ENCODE results near the gene CTNNBL1. TPM values are rescaled to one million over a fixed set of nuclear protein-coding genes. Genes with fewer than 3 reads are reported as not detected.

The CTNNBL1 gene
- total RNA-seq, 1 experiment from 2014 or later = 34.1 TPM

DNA sequence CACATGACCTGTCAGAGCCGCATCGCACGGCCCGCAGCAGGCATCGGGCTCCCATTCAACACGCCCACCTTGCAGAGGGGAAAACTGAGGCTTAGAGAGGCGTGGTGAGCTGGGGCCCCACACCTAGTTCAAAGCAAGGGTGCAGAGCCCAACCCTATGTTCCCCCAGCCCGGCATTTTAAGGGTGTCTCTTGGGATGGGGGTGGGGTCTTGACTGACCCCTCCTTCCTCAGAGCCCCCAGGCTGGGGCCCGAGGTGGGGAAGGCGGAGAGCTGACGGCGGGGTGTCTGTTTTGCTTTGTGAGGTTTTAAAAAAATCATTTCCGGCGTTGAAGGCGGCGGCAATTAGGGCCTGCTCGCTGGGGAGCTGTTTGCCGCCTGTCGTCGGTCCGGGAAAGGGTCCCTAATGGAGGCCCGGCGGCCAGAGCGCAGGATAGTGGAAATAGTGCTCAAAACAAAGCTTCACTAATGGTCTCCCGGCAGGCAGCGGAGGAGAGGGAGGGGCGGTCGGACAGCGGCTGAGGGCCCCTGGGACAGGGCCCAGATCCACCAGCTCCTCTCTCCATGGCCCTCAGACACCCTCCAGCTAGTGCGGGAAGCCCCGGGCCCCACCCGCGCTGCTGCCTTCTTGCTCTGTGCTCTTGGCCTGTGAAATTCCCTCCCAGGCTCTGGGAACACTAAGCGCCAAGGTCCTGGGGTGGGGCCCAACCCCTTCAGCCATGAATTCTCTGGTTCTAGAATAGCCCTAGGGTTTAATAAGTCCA lies 221.0 kb downstream of the CTNNBL1 start:
- no peaks in the 10 kb centered on the region for H3K36me3 ChIP-seq (replicated peaks; ENCODE audit: control insufficient read depth, insufficient read depth, low read length)
- H3K27me3 ChIP-seq (ENCODE audit: control insufficient read depth, insufficient read depth, low read length) = peaks cover 9% of the 10 kb centered on the region
- DNase-seq = peak; percentile 94
- peak overlapping the region; percentile 53 for H3K4me3 ChIP-seq (ENCODE audit: insufficient read depth, low read depth, low read length)

GRCh38 chr20:37915434-37915787 lies 221.6 kb downstream of the CTNNBL1 start:
- H3K27me3 ChIP-seq (ENCODE audit: control insufficient read depth, insufficient read depth, low read length) = peaks cover 9% of the 10 kb centered on the region

DNA sequence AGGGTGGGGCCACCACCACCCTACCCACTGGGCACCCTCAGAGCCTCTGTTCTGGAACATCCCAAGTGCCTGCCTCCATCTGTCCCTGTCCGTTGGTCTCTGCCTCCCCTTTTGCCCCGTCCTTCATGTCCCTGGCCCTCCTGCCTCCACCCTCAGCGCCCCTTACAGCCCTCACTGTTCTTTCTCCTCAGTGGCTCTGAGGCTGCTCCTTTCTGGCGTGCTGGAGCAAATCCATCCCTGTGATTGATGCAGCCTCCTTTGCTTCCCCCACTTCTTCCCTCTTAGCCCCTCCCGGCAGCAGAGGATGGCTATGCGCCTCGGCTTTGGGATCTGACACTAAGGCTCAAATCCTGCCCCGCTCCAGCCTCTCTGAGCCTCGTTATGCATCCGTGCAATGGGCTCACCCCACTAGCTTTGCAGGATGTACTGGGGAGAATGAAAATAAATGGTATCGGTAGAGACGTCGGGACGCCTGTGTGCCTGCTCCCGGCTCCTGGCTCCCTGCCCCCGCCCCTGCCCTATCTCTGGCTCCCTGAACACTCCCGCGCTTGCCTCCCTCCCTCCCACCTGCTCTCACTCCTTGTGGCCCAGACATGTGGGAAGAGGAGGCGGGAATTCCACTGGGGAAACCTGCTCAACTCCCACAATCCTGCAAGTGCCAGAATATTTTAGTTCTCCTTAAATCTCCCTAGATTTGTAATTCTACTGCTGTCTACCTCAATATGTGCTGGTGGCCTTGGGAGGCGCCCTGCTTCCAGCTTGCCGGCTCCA lies 222.2 kb downstream of the CTNNBL1 start:
- H3K4me3 ChIP-seq (ENCODE audit: insufficient read depth, low read depth, low read length) = peak overlapping the region; percentile 53
- peaks cover 9% of the 10 kb centered on the region for H3K27me3 ChIP-seq (ENCODE audit: control insufficient read depth, insufficient read depth, low read length)
- DNase-seq = peak; percentile 90

More at GRCh38 chr20:37915434-37915787, 221.6 kb downstream of the CTNNBL1 start:
- Histone ChIP-seq H3K36me3 (replicated peaks; ENCODE audit: control insufficient read depth, insufficient read depth, low read length) (no peaks in the 10 kb centered on the region), H3K4me3 (ENCODE audit: insufficient read depth, low read depth, low read length) (peak overlapping the region; percentile 53)
- DNase-seq = peak; percentile 76

GRCh38 chr20:37917461-37917860 lies 223.6 kb downstream of the CTNNBL1 start:
- DNase-seq = peak; percentile 82
- H3K27me3 ChIP-seq (ENCODE audit: control insufficient read depth, insufficient read depth, low read length) = peaks cover 4% of the 10 kb centered on the region
- H3K4me3 ChIP-seq (ENCODE audit: insufficient read depth, low read depth, low read length) = no peak overlapping the region
- H3K36me3 ChIP-seq (replicated peaks; ENCODE audit: control insufficient read depth, insufficient read depth, low read length) = no peaks in the 10 kb centered on the region

More for the DNA sequence above, 222.2 kb downstream of the CTNNBL1 start:
- no peaks in the 10 kb centered on the region for H3K36me3 ChIP-seq (replicated peaks; ENCODE audit: control insufficient read depth, insufficient read depth, low read length)

DNA sequence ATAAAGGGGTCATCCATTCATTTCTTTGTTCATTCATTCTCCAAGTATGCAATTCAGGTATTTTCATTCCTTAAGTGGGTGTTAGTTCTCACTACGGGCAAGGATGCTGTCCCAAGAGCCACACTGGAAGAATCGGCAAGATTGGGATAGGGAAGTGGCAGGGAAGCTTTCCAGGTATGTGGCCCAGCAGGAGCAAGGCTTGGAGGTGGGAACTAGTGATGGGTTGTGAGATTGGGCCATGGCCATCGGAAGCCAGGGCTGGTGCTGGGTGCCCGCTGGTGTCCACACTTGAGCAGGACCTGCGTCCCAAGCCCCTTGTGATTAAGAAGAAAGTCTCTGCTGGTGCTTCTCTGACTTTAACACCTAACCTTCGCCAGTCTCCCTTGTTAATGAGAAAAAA lies 224.2 kb downstream of the CTNNBL1 start:
- H3K36me3 ChIP-seq (replicated peaks; ENCODE audit: control insufficient read depth, insufficient read depth, low read length) = no peaks in the 10 kb centered on the region
- peak; percentile 59 for DNase-seq
- peaks cover 3% of the 10 kb centered on the region for H3K27me3 ChIP-seq (ENCODE audit: control insufficient read depth, insufficient read depth, low read length)
- no peak overlapping the region for H3K4me3 ChIP-seq (ENCODE audit: insufficient read depth, low read depth, low read length)

DNA sequence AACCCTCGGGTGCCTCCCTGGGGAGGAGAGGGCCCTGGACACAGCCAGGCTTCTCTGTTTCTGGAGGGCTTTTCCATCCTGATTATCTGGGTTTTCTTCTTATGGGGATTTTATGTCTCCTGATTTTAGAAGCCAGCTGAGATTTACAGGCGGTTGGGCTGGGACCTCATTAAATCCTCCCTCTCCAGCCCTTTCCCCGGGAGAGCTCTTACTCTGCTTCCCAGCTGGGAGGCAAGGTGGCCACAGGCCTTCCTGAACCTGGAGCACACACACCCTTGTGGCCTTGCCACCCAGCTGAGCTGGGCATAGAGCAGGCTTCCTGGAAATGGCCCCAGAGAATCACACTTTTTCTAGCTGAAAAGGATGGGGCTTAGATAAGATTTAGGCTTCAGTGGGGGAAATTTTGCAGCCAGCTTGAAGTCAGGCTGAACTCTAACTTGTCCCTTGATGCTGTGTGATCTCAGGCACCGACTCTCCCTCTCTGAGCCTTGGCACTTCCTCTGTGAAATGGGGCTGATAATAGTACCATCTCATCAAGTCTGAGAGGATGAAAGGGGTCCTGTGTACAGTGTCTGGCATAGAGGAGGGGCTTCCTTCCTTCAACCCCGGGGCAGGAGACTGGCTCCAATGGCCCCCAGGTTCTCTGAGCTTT lies 225.7 kb downstream of the CTNNBL1 start:
- H3K4me3 ChIP-seq (ENCODE audit: insufficient read depth, low read depth, low read length) = no peak overlapping the region
- DNase-seq = peak; percentile 69
- H3K27me3 ChIP-seq (ENCODE audit: control insufficient read depth, insufficient read depth, low read length) = peaks cover 3% of the 10 kb centered on the region
- H3K36me3 ChIP-seq (replicated peaks; ENCODE audit: control insufficient read depth, insufficient read depth, low read length) = no peaks in the 10 kb centered on the region

DNA sequence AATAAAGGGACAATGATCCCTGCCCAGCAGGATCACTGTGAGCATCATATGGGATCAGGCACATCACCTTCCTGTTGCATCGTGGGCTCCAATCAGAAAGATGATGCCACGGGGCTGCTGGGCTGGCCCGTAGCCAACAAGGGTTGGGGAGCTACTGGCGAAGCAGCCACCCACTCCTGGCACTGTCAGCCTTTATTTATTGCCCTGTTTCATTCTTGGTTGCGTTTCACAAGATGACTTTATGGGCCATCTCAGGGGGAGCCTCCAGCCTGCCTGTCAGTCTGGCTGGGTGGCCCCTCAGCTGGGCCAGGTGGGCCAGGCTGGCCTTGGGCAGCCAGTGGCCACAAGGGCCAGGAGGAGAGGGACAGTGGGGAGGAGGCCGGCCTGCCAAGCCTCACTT lies 226.4 kb downstream of the CTNNBL1 start:
- no peak overlapping the region for H3K4me3 ChIP-seq (ENCODE audit: insufficient read depth, low read depth, low read length)
- no peak for DNase-seq
- H3K27me3 ChIP-seq (ENCODE audit: control insufficient read depth, insufficient read depth, low read length) = peaks cover 3% of the 10 kb centered on the region
- H3K36me3 ChIP-seq (replicated peaks; ENCODE audit: control insufficient read depth, insufficient read depth, low read length) = no peaks in the 10 kb centered on the region

DNA sequence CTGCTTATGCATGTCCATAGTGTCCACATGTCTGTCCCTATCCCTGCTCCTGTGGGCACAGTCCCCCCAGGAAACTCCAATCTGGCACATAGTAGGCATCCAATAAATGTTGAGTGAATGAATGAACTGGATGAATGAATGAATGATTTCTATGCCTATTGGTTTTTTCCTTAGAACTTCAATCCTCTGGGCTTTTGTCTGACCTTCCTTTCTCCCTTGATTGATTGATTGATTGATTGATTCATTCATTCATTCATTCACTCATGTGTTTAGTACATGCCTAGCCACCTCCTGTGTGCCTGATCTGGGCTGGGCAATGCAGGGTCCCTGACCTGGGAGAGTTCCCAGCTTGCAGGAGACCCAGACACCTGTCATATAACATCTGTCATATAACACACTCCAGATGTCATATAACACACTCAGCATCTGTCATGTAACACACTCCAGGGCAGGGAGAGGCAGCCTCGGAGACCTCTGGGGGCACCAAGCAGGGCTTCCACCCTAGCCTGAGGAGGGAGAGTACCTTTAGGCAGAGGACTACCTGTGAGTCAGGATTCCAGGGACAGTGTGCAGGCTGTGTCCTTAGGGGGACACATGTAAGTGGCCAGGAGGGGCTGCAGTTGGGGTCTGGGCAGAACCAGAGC lies 227.0 kb downstream of the CTNNBL1 start:
- no peak for DNase-seq
- no peaks in the 10 kb centered on the region for H3K36me3 ChIP-seq (replicated peaks; ENCODE audit: control insufficient read depth, insufficient read depth, low read length)
- H3K27me3 ChIP-seq (ENCODE audit: control insufficient read depth, insufficient read depth, low read length) = peaks cover 3% of the 10 kb centered on the region
- H3K4me3 ChIP-seq (ENCODE audit: insufficient read depth, low read depth, low read length) = no peak overlapping the region

DNA sequence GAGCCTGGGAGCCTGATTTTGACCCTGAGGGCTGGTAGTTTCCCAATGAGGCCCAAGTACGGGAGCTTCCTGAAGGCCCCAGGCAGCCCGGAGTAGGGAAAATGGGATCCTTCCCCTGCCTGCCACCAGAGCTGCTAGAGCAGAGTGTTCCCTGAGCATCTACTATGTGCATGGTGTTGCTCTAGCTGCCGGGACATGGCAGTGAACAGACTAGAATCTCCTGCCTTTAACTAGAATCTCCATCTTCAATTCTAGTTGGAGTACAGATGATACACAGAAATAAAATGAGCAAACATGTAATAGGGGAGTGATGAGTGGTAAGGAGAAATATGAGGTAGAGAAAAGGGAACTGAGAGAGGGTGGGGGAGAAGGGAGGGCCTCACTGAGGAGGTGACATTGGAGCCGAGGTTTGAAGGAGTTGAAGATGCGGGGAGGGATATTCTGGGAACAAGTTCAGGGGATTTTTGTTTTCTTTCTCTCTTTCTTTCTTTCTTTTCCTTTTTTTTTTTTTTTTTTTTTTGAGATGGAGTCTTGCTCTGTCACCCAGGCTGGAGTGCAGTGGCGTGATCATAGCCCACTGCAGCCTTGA lies 227.6 kb downstream of the CTNNBL1 start:
- no peaks in the 10 kb centered on the region for H3K36me3 ChIP-seq (replicated peaks; ENCODE audit: control insufficient read depth, insufficient read depth, low read length)
- no peak overlapping the region for H3K4me3 ChIP-seq (ENCODE audit: insufficient read depth, low read depth, low read length)
- H3K27me3 ChIP-seq (ENCODE audit: control insufficient read depth, insufficient read depth, low read length) = peaks cover 3% of the 10 kb centered on the region; the same call in 1 of the 2 replicates
- DNase-seq = no peak

Other genes with a start within 250 kb of the CTNNBL1 start
- gene NNAT, start 172.8 kb upstream of the CTNNBL1 start, total RNA-seq (2014; rRNA removed; shearing (Covaris generic)) = 205 and 219 TPM in 2 replicates
- gene BLCAP, start 166.2 kb upstream of the CTNNBL1 start, total RNA-seq (2014; rRNA removed; shearing (Covaris generic)) = 58.9 and 72.8 TPM in 2 replicates
- gene VSTM2L, start 209.1 kb downstream of the CTNNBL1 start, total RNA-seq (2014; rRNA removed; shearing (Covaris generic)) = 2.7 and 5.8 TPM in 2 replicates